Mucosa of stomach (tissue), 1 donor: ENCODE results near the gene OR14K1.
"Not testable (repeated sequence)": the region's sequence is repeated elsewhere in the genome, so short reads cannot be mapped to it uniquely, and the experiment has no call there.

ENCODE experiments used
- H3K27me3 ChIP-seq: one replicate; pipeline ENCODE4 v1.7.0; 2013; ENCODE audit warnings: mild to moderate bottlenecking, low read length; ENCODE audit not compliant: control insufficient read depth, insufficient read depth
- H3K36me3 ChIP-seq: one replicate; pipeline ENCODE4 v1.7.0; 2013; ENCODE audit warnings: low read length; ENCODE audit not compliant: control insufficient read depth, insufficient read depth
- H3K4me1 ChIP-seq: one replicate; pipeline ENCODE4 v1.7.0; 2013; ENCODE audit warnings: mild to moderate bottlenecking, low read length; ENCODE audit not compliant: control insufficient read depth, insufficient read depth
- H3K4me3 ChIP-seq: one replicate; pipeline ENCODE4 v1.7.0; 2013; ENCODE audit warnings: low read length
- H3K9ac ChIP-seq: one replicate; pipeline ENCODE4 v1.7.0; 2013; ENCODE audit warnings: mild to moderate bottlenecking, low read length, moderate library complexity
- H3K9me3 ChIP-seq: one replicate; pipeline ENCODE4 v1.7.0; 2013; ENCODE audit warnings: mild to moderate bottlenecking, low read length, moderate library complexity; ENCODE audit not compliant: control insufficient read depth
- donor health status: Pancreatic carcinoma.

Gene OR14K1

DNA sequence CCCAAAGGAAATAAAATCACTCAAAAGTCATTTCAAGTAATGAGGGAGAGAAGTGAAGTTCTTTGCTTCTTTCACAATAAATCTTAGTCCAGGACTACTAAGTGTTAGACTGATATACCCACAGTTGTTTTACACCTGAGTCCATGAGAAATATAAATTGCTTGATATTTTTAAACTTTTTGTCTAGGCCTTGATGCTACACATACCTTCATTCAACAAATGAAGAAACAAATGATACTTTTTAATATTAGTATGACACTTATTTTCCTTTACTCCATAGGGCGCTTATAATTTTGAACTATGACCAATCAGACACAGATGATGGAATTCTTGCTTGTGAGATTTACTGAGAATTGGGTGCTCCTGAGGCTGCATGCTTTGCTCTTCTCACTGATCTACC, at the start of gene OR14K1:
OR14K1 (plus strand) TSS at position 301 of the 400 bp plus-strand sequence; CDS start at position 301, 0 bp downstream.
- H3K9ac ChIP-seq = no peak within 1 kb of the TSS
- H3K36me3 ChIP-seq = no peaks in the 10 kb centered on the region

DNA sequence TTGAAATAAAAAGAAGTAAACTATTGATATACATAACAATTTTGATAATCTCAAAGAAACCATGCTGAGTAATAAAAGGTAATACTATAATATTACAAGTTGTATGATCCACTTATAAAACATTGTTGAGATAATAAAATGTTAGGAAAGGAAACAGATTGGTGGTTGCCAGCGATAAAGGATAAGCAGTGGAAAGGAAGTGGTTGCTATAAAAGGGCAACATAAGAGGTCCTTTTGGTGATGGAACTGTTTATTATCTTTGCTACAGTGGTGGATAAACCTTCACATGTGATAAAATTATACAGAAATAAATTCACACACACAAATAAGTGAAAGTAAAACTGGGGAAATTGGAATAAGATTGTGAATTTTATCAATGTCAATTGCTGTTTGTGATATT, 37.1 kb upstream of the OR14K1 start:
- H3K9me3 ChIP-seq = no peaks in the 10 kb centered on the region
- H3K4me1 ChIP-seq = no peaks in the 10 kb centered on the region
- H3K27me3 ChIP-seq = no peaks in the 10 kb centered on the region
- no peaks in the 10 kb centered on the region for H3K36me3 ChIP-seq
- no peak overlapping the region for H3K9ac ChIP-seq
- H3K4me3 ChIP-seq = no peak overlapping the region

More for the DNA sequence above, at the start of gene OR14K1:
- Histone ChIP-seq H3K27me3 (no peaks in the 10 kb centered on the region), H3K4me1 (no peaks in the 10 kb centered on the region), H3K4me3 (no peak within 1 kb of the TSS), H3K9me3 (no peaks in the 10 kb centered on the region)

GRCh38 chr1:247710681-247711080, 27.7 kb upstream of the OR14K1 start:
- not testable (repeated sequence) for H3K4me1 ChIP-seq, H3K9me3 ChIP-seq, H3K4me3 ChIP-seq, H3K9ac ChIP-seq, H3K27me3 ChIP-seq, H3K36me3 ChIP-seq

DNA sequence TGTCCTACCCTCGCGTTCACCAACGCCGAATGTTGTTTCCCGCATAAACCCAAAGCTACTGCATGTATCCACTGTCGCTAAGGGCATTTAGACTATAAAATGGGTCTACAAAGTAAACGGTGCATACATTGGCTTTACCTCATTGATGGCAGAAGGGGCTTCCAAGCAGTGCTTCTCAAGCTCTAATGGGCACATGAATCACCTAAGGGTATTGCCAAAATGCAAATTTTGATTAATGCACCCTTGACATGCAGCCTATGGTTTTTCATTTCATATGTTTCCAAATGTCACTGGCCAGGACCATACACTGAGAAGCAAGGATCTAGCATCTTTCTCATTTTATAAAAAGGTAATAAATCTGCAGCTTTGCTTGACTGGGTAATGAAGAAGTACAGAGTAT, 24.7 kb upstream of the OR14K1 start:
- no peak overlapping the region for H3K4me3 ChIP-seq
- H3K9me3 ChIP-seq = no peaks in the 10 kb centered on the region
- H3K27me3 ChIP-seq = no peaks in the 10 kb centered on the region
- no peaks in the 10 kb centered on the region for H3K36me3 ChIP-seq
- H3K9ac ChIP-seq = no peak overlapping the region
- H3K4me1 ChIP-seq = no peaks in the 10 kb centered on the region

- Histone ChIP-seq H3K9me3 (no peaks in the 10 kb centered on the region), H3K9ac (no peak within 1 kb of the TSS), H3K4me1 (no peaks in the 10 kb centered on the region), H3K27me3 (no peaks in the 10 kb centered on the region), H3K36me3 (no peaks in the 10 kb centered on the region), H3K4me3 (no peak within 1 kb of the TSS)
These were observed 21.9 kb upstream of the OR14K1 start, which contains the start of gene OR6F1 for GRCh38 chr1:247716546-247716945. Gene OR6F1, minus strand, starts transcription at chr1:247716646. Its CDS starts 3,891 bp downstream, at chr1:247712755.

GRCh38 chr1:247721222-247721621, 17.2 kb upstream of the OR14K1 start:
- H3K36me3 ChIP-seq = no peaks in the 10 kb centered on the region
- no peaks in the 10 kb centered on the region for H3K27me3 ChIP-seq
- H3K4me1 ChIP-seq = no peaks in the 10 kb centered on the region
- H3K9me3 ChIP-seq = no peaks in the 10 kb centered on the region
- no peak overlapping the region for H3K9ac ChIP-seq
- no peak overlapping the region for H3K4me3 ChIP-seq

GRCh38 chr1:247740721-247741120, 2.3 kb downstream of the OR14K1 start:
- no peak overlapping the region for H3K4me3 ChIP-seq
- no peaks in the 10 kb centered on the region for H3K36me3 ChIP-seq
- H3K9me3 ChIP-seq = no peaks in the 10 kb centered on the region
- H3K9ac ChIP-seq = no peak overlapping the region
- no peaks in the 10 kb centered on the region for H3K27me3 ChIP-seq
- no peaks in the 10 kb centered on the region for H3K4me1 ChIP-seq

GRCh38 chr1:247741756-247742155, 3.3 kb downstream of the OR14K1 start:
- no peaks in the 10 kb centered on the region for H3K27me3 ChIP-seq
- H3K4me3 ChIP-seq = no peak overlapping the region
- no peak overlapping the region for H3K9ac ChIP-seq
- no peaks in the 10 kb centered on the region for H3K9me3 ChIP-seq
- no peaks in the 10 kb centered on the region for H3K36me3 ChIP-seq
- H3K4me1 ChIP-seq = no peaks in the 10 kb centered on the region

- H3K9me3 ChIP-seq, H3K27me3 ChIP-seq, H3K36me3 ChIP-seq, H3K4me3 ChIP-seq, H3K4me1 ChIP-seq, H3K9ac ChIP-seq: not testable (repeated sequence)
These were observed 3.9 kb downstream of the OR14K1 start for GRCh38 chr1:247742215-247742760.

DNA sequence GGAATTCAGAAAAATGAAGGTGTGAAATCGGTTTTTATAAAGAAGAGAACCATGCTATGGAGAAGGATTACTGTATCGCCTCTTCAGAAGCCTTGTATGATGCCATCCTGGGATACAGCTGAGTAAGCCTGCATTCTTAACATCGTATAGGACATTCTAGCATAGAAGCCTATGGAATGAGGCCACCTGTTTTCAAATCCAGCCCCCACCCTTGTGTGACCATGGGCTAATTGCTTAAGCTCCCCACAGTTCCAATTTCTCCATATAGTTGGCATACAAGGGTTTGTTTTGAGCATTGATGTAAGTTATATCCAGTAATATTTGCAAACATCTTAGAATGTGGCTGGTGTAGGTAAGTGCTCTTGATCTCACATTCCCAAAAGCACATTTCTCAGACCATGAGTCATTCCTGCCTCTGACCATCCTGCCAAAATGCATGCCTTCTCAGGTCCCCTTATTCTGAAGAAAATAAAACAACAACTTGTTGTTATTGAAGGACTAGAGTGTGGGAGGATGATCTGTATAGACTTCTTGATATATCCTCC, 8.0 kb downstream of the OR14K1 start:
- Histone ChIP-seq H3K4me1 (no peaks in the 10 kb centered on the region), H3K9ac (no peak overlapping the region), H3K9me3 (no peaks in the 10 kb centered on the region), H3K27me3 (no peaks in the 10 kb centered on the region), H3K4me3 (no peak overlapping the region), H3K36me3 (no peaks in the 10 kb centered on the region)

DNA sequence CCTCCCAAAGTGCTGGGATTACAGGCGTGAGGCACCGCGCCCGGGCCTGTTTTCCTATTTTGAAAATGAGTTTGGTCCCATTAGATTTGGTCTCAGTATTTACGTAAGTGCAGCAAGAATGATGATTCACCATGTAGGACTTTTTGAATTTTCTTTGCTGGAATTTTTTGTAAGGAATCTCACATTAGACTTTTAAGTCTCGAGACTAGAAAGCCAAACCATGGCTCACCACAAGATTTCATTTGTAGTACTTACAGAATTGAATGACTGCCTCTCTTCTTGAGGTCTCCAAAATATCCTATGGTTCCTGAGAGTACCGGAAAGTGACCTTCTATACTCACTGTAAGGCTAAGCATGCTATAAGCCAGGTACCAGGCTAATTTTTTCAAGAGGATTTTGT, 9.2 kb downstream of the OR14K1 start:
- Histone ChIP-seq H3K4me1 (no peaks in the 10 kb centered on the region), H3K9me3 (no peaks in the 10 kb centered on the region), H3K27me3 (no peaks in the 10 kb centered on the region)

GRCh38 chr1:247748041-247748440, 9.6 kb downstream of the OR14K1 start, which contains the start of gene OR14A2:
Gene OR14A2, minus strand, starts transcription at chr1:247748141.
- Histone ChIP-seq H3K9me3 (no peaks in the 10 kb centered on the region), H3K27me3 (no peaks in the 10 kb centered on the region), H3K4me1 (no peaks in the 10 kb centered on the region), H3K9ac (no peak within 1 kb of the TSS), H3K36me3 (no peaks in the 10 kb centered on the region), H3K4me3 (no peak within 1 kb of the TSS)

More for the DNA sequence above, 9.2 kb downstream of the OR14K1 start:
- Histone ChIP-seq H3K9ac (no peak overlapping the region), H3K4me3 (no peak overlapping the region), H3K36me3 (no peaks in the 10 kb centered on the region)

DNA sequence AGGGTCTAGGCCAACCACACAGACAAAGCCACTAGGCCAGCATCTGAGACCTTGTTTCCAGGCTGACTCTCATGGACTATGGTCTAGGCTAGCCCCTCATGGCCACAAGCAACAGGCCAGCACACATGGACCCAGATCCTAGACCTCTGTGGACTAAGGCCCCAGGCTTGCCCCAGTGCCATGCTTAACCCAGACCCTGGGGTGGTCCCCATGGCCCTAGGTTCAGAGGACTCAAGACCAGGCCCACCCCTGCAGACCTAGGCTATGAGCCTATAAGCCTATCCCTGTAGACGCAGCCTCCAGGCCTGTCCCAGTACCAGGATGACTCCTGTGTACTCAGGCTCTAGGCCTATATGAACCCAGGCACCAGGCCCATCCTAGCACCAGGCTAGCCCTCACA, 11.5 kb downstream of the OR14K1 start:
- H3K4me3 ChIP-seq = no peak overlapping the region
- no peaks in the 10 kb centered on the region for H3K4me1 ChIP-seq
- H3K36me3 ChIP-seq = no peaks in the 10 kb centered on the region
- no peaks in the 10 kb centered on the region for H3K27me3 ChIP-seq
- no peaks in the 10 kb centered on the region for H3K9me3 ChIP-seq
- no peak overlapping the region for H3K9ac ChIP-seq
